Stimulated activated effector memory CD8-positive, alpha-beta T cell treated with anti-CD3 and anti-CD28 coated beads, Interleukin-12 subunit alpha, Interleukin-12 subunit beta, amount 100 ng/mL, for 72 hours (primary cell): ENCODE data around the gene PGGHG.

Source experiments
- ATAC-seq: fragments of 150-1000 bp; cut with Tn5 transposase; 2 replicates; pipeline ENCODE4 v1.10.0; 2021
- DNase-seq, 2 donors: peaks; one replicate each; pipeline ENCODE4 v3.0.0; 2021 to 2022; ENCODE audit warnings: low spot score in 2 of 2
- H3K27ac Mint-ChIP-seq: one replicate; pipeline ENCODE4 v1.8.0; 2022; ENCODE audit warnings: mild to moderate bottlenecking, mixed read lengths
- H3K36me3 Mint-ChIP-seq: one replicate; pipeline ENCODE4 v1.8.0; 2022; ENCODE audit warnings: mild to moderate bottlenecking, mixed read lengths
- H3K4me1 Mint-ChIP-seq: one replicate; pipeline ENCODE4 v1.8.0; 2022; ENCODE audit warnings: mixed read lengths
- H3K4me3 Mint-ChIP-seq: one replicate; pipeline ENCODE4 v1.8.0; 2022; ENCODE audit warnings: mild to moderate bottlenecking, mixed read lengths
- H3K9me3 Mint-ChIP-seq: one replicate; pipeline ENCODE4 v1.8.0; 2022; ENCODE audit warnings: mixed read lengths

Gene PGGHG

DNA sequence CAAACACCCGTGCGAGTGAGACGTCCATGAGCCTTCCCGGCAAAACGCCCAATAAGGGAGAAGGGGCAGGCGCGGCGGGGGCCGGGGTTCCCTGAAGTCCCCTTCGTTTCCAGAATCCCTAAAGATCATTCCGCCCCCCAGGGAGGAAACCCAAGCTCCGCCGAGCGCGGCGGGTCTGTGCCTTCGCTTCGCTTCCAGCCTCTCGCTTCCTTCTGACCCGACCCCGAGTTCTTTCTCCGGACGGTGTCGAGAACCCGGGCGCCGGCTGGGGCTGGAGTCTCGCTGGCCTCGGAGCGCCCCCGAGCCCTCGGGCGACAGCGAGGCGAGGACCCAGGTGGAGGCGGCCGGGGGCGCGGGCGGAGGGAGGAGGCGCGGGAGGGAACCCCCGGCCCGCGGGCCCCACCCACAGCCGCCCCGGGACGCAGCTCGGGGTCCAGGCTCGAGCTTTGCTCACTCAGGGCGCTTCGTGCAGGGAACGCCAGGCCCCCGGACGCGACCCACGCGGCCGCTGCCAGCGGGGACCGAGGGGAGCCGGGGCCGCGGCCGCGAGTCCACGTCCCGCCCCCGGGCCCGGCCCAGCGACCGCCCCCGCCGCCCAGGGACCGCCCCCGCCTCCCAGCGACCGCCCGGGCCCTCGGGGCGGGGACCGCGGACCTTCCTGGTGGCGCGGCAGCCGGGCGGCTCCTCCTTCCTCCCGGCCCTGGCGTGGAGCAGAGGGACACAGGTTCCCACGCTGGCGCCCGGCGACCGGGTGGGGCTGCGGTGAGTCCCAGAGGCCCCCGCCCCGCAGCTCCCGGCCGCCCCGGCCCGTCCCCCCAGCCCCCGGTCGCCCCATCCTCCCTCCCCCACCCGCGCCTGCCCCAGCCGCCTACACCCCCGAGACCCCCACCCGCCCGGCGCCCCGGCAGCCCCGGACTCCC lies at the start of gene PGGHG:
Gene PGGHG (plus strand): TSS at position 649 of the 920 bp plus-strand sequence. CDS start 691 bp downstream, outside the sequence.
- ATAC-seq (peak; percentile 59), DNase-seq (no peak)
- peaks cover 54% of the 10 kb centered on the region for H3K4me1 Mint-ChIP-seq
- H3K36me3 Mint-ChIP-seq, result peaks cover 29% of the 10 kb centered on the region
- peak within 1 kb of the TSS; percentile 93 for H3K27ac Mint-ChIP-seq
- H3K9me3 Mint-ChIP-seq, result no peaks in the 10 kb centered on the region
- H3K4me3 Mint-ChIP-seq, result peak within 1 kb of the TSS; percentile 96

DNA sequence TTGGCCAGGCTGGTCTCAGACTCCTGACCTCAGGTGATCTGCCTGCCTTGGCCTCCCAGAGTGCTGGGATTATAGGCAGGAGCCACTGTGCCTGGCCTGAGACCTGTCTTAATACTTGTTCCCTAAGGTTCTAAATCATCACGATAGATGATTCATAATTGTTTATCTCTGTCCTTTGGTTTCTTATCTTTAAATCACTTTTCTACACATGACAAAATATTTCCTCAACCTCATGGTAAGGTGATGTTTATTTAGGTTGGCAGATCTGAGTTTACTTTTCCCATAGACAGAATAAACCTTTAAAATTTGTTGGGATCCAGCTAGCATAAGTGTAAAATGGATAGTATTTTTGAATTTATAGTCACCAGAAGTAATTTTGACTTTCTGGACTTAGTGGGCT lies 48.6 kb upstream of the PGGHG start:
- no peaks in the 10 kb centered on the region for H3K9me3 Mint-ChIP-seq
- ATAC-seq (no peak), DNase-seq (no peak)
- no peak overlapping the region for H3K4me3 Mint-ChIP-seq
- H3K27ac Mint-ChIP-seq, result no peak overlapping the region
- H3K36me3 Mint-ChIP-seq, result peaks cover 92% of the 10 kb centered on the region
- H3K4me1 Mint-ChIP-seq, result peaks cover 38% of the 10 kb centered on the region

DNA sequence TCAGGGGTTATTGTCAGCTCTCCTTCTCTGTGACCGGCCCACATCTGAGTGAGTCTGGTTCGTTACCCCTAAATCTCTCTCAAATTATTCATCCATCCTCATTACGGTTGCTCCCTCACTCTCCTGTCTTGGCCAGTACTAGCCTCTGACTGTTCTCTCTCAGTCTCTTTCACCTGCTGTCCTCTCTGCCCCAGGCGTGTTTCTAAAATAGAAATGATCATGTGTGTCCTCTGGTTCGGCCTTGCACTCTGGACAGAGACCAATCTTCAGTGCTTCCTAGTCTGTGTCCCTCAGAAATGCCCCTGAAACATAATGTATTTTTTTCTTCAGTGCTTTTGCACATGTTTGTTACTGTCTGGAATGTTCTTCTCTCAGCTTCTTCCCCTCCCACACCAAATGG lies 47.3 kb upstream of the PGGHG start:
- DNase-seq (no peak), ATAC-seq (no peak)
- peak overlapping the region; percentile 57 for H3K27ac Mint-ChIP-seq
- no peaks in the 10 kb centered on the region for H3K9me3 Mint-ChIP-seq
- peaks cover 93% of the 10 kb centered on the region for H3K36me3 Mint-ChIP-seq
- no peak overlapping the region for H3K4me3 Mint-ChIP-seq
- H3K4me1 Mint-ChIP-seq, result peaks cover 38% of the 10 kb centered on the region

DNA sequence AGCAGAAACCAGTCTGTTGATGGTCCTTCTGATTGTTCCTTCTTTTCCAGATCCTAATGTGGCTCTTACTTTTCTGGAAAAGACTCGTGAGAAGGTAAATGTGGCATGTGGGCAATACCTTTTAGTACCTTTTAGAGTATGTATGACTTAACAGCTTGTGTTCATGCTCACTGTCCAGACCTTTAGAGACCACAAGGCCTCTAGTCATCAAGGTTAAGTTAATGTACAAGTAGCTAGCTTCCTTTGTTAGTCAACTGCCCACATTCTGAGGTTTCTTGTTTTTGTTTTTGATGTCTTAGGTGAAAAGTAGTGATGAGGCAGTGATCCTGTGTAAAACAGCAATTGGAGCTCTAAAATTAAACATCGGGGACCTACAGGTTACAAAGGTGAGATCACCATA lies 44.5 kb upstream of the PGGHG start:
- ATAC-seq, result peak; percentile 80
- H3K4me3 Mint-ChIP-seq, result no peak overlapping the region
- H3K36me3 Mint-ChIP-seq, result peaks cover 100% of the 10 kb centered on the region
- peaks cover 32% of the 10 kb centered on the region for H3K4me1 Mint-ChIP-seq
- DNase-seq, result no peak
- no peak overlapping the region for H3K27ac Mint-ChIP-seq
- no peaks in the 10 kb centered on the region for H3K9me3 Mint-ChIP-seq

DNA sequence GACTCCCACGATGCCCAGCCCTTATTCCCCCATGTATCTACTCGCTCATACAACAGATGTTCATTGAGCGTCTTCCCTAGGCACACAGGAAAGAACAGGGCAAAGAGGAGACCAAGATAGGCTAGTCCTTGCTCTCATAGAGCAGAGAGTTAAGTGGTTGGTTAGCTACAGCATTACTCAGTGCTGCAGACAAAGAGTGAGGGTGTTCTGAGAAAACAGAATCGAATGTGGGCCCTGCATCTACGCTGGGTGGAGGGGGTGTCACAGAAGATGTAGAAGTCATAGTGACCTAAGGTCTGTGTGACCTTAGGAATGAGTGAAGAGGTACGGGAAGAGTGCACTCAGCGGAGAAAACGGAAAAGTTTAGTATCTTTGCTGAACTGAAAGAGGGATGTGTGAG lies 39.9 kb upstream of the PGGHG start:
- Mint-ChIP-seq H3K4me1 (peaks cover 14% of the 10 kb centered on the region), H3K27ac (peak overlapping the region; percentile 2), H3K4me3 (no peak overlapping the region), H3K36me3 (peaks cover 100% of the 10 kb centered on the region), H3K9me3 (no peaks in the 10 kb centered on the region)
- DNase-seq (no peak), ATAC-seq (no peak)

DNA sequence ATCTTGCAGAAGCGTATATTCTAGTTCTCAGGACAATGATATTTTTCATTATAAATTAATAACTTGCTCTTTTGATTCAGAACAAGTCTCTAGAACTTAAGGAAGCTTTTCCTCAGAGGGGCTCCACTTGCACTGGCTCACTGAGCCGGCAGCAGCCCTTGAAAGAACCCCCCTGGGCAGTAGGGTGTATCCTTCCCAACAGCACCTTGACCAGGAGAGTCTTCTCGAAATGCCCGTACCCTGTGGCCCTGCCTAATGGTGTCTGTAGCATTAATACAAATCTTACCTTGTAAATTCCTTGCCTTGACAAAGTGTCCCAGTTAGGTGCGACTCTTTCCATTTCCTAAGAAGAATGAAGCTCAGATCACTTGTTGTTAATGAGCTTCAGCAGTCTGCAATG lies 38.7 kb upstream of the PGGHG start:
- ATAC-seq, result no peak
- no peaks in the 10 kb centered on the region for H3K9me3 Mint-ChIP-seq
- H3K36me3 Mint-ChIP-seq, result peaks cover 90% of the 10 kb centered on the region
- no peak for DNase-seq
- H3K4me3 Mint-ChIP-seq, result no peak overlapping the region
- peak overlapping the region; percentile 20 for H3K27ac Mint-ChIP-seq
- peaks cover 11% of the 10 kb centered on the region for H3K4me1 Mint-ChIP-seq

DNA sequence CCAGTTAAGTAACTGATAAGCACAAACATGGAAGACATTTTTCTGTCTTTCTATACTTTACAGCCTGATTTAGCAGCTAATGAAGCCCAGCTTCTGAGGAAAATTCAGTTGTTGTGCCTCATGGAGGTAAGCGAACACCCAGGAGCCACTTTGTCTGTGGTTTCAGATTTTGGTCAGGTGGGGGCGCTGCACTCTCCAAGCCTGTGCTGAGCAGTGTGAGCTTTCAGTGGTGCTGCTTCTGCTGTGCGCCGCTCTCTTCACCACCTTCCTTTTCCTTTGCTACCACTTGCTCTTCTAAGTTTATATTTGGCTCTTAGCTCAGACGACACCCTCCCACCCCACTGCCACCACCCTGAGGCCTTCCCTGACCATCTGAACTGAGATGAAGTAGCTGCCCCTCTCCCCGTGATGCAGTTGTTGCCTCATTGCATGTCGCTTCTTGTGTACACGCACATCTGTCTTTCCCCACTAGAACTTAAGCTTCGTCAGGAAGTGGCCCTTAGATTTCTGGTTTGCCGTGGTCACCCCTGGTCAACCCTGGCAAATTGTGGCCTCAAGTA lies 38.1 kb upstream of the PGGHG start:
- Mint-ChIP-seq H3K36me3 (peaks cover 84% of the 10 kb centered on the region), H3K27ac (peak overlapping the region; percentile 20), H3K4me3 (no peak overlapping the region), H3K4me1 (peaks cover 8% of the 10 kb centered on the region), H3K9me3 (no peaks in the 10 kb centered on the region)
- ATAC-seq (peak; percentile 93), DNase-seq (peak; percentile 48 to 84)

DNA sequence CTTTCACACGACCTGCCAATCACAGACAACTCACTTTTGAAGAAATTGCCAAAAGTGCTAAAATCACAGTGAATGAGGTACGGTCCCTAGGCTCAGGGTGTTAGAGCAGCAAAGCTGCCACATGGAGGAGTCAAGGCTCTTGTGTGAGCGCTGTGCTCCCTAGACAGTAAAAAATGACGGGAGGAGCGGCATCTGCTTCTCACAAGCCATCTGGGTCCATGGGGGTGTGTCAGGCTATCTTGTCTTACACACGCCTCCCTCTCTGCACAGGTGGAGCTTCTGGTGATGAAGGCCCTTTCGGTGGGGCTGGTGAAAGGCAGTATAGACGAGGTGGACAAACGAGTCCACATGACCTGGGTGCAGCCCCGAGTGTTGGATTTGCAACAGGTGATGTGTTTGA lies 37.4 kb upstream of the PGGHG start:
- Mint-ChIP-seq H3K9me3 (no peaks in the 10 kb centered on the region), H3K27ac (no peak overlapping the region), H3K36me3 (peaks cover 77% of the 10 kb centered on the region), H3K4me3 (no peak overlapping the region), H3K4me1 (peaks cover 8% of the 10 kb centered on the region)
- ATAC-seq (no peak), DNase-seq (no peak)

DNA sequence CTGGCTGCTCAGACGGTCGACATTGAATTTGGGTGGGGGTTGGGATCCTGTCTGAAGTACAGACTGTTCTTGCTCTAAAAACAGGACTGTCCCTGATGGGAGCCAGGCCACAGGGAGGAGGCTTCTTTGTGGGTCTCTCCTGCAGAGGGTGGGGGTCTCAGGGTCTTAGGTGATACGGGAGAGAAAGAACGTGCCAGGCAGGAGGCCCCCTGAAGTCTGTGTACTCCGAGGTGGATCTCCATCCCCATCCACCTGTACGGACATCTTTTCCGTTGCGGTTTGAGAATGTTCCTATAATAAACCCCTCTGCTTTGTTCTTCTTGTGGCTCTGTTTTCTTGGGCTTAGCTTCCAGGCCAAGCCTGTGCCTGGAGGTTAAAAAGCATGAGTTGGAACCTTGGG lies 36.3 kb upstream of the PGGHG start:
- Mint-ChIP-seq H3K4me3 (no peak overlapping the region), H3K36me3 (peaks cover 66% of the 10 kb centered on the region), H3K27ac (peak overlapping the region; percentile 43), H3K4me1 (peaks cover 8% of the 10 kb centered on the region), H3K9me3 (no peaks in the 10 kb centered on the region)
- ATAC-seq, result no peak
- DNase-seq, result no peak

DNA sequence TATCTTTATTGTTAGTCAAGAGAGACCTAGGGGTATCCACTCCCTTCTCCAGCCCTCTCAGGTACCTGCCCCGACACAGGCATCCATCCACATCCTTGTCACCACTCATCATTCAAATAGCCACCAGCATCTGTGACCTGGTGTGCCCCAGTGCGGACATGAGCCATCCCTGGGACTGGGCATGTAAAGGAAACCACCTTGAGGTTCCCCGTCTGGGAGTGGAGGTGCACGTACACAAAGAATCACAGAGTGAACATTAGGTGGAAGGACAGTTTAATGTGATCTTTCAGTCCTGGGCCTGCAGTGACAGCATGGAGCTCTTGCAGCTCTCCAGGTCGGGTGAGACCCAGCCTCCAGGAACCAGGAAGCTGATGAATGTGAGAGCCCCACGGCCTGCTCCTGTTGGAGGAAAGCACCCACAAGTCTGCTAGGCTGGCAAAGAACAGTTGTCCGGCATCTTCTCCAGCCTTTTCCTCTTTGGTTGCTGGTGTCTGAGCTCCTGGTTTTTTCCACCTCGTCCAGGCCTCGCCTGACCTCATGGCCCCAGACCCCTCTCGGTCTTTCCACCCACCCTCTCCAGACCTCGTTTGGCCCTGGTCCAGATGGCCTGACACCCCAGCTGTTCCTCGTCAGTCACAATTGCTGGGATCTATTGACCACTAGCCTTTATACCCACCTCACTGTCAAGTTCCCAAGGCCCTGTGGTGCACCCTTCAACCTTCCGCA lies 35.6 kb upstream of the PGGHG start:
- ATAC-seq (no peak), DNase-seq (no peak)
- peaks cover 8% of the 10 kb centered on the region for H3K4me1 Mint-ChIP-seq
- H3K27ac Mint-ChIP-seq, result no peak overlapping the region
- no peak overlapping the region for H3K4me3 Mint-ChIP-seq
- H3K9me3 Mint-ChIP-seq, result no peaks in the 10 kb centered on the region
- peaks cover 59% of the 10 kb centered on the region for H3K36me3 Mint-ChIP-seq

DNA sequence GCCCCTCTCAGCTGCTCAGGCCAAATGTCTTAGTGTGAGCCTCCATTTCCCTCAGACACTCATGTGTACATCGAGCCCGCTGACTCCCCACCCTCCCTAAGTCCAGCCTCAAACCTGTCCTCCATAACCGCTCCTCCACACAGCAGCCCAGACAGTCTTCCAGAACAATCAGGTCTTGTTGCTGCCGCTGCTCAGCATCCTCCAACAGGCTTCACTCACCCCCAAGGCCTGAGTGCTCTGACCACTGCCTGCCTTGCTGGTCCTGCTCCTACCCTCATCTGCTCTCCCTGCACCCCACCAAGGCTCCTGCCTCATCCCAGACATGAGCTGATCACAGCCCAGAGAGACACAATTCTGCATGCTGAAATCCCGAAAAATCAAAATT lies 35.0 kb upstream of the PGGHG start:
- ATAC-seq (no peak), DNase-seq (no peak)
- Mint-ChIP-seq H3K36me3 (peaks cover 54% of the 10 kb centered on the region), H3K27ac (no peak overlapping the region), H3K4me3 (no peak overlapping the region), H3K4me1 (peaks cover 6% of the 10 kb centered on the region), H3K9me3 (no peaks in the 10 kb centered on the region)

DNA sequence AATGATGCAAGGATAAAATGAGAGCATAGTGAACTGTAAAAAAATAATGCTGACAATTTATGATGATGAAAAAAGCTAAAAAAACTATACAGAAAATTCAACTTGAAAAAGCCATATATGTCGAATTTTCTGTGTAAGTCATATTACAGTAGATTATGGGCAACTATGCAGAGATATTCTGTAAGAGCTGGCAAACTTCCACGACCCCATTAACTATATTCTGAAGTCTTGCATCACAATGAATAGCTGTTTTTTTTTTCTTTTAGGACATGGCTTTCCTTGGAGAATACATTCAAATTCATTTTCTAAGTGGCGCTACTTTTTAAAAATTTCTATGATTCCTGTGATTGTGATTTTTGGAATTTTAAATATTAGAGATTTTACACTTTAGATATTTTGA lies 33.8 kb upstream of the PGGHG start:
- H3K36me3 Mint-ChIP-seq, result peaks cover 41% of the 10 kb centered on the region
- H3K9me3 Mint-ChIP-seq, result no peaks in the 10 kb centered on the region
- DNase-seq, result no peak
- H3K4me3 Mint-ChIP-seq, result no peak overlapping the region
- no peaks in the 10 kb centered on the region for H3K4me1 Mint-ChIP-seq
- ATAC-seq, result no peak
- H3K27ac Mint-ChIP-seq, result no peak overlapping the region

DNA sequence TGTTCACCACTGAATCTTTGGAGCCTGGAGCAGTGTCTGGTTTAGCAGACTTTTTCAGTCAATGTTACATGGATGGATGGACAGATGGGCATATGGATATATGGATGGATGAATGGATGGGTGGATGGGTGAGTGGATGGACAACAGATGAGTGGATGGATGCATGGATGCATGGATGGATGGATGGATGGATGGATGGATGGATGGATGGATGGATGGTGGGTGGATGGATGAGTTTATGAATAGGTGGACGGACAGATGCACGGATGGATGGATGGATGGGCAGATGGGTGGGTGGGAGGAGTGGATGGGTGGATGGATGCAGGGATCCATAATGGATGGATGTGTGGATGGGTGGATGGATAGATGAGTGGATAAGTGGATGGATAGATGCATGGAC lies 33.1 kb upstream of the PGGHG start:
- no peaks in the 10 kb centered on the region for H3K9me3 Mint-ChIP-seq
- no peaks in the 10 kb centered on the region for H3K4me1 Mint-ChIP-seq
- ATAC-seq (no peak), DNase-seq (no peak)
- peaks cover 34% of the 10 kb centered on the region for H3K36me3 Mint-ChIP-seq
- H3K4me3 Mint-ChIP-seq, result no peak overlapping the region
- H3K27ac Mint-ChIP-seq, result no peak overlapping the region

DNA sequence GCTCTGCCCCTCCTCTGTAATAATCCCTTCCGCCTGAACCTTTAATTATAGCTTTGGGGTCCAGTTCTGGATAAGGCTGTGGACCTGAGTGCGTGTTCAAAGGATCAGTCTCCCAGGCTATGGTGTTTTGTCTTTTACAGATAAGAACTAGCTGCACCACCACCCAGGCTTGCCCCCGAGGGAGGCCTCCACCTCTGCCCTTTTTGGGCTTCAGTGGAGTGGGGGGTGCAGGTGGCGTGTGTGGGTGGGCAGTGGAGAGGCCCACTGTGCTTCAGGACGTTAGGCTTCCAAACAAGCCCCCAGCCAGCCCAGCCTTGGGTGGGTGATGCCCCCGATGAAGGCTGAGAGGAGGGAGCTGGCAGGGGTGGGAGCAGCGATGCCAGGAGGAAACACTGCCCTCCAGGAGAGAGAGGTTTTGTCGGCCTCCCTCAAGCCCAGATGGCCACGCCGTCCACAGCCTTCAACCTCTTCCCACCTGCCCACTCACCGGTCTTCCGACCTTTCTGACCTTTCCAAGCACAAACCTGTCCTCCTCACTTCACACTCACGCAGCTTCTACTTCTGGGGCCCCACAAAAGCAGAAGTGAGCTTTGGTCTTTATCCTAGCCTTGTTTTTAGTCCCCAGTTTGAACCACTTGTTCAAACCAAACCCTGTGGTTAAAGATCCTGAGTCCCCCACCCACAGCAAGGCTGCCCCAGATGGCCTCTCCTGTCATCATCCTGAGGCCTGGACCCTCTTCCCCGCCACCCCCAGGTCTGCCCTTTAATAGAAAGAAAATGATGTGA lies 31.8 kb upstream of the PGGHG start:
- Mint-ChIP-seq H3K9me3 (no peaks in the 10 kb centered on the region), H3K27ac (no peak overlapping the region), H3K36me3 (peaks cover 21% of the 10 kb centered on the region), H3K4me1 (no peaks in the 10 kb centered on the region), H3K4me3 (no peak overlapping the region)
- ATAC-seq, result no peak
- DNase-seq, result no peak
